ENCODE data around the gene TMEM123.

- TF ChIP-seq, protein P1, sequence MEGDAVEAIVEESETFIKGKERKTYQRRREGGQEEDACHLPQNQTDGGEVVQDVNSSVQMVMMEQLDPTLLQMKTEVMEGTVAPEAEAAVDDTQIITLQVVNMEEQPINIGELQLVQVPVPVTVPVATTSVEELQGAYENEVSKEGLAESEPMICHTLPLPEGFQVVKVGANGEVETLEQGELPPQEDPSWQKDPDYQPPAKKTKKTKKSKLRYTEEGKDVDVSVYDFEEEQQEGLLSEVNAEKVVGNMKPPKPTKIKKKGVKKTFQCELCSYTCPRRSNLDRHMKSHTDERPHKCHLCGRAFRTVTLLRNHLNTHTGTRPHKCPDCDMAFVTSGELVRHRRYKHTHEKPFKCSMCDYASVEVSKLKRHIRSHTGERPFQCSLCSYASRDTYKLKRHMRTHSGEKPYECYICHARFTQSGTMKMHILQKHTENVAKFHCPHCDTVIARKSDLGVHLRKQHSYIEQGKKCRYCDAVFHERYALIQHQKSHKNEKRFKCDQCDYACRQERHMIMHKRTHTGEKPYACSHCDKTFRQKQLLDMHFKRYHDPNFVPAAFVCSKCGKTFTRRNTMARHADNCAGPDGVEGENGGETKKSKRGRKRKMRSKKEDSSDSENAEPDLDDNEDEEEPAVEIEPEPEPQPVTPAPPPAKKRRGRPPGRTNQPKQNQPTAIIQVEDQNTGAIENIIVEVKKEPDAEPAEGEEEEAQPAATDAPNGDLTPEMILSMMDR (IDR thresholded peaks at IDR 0.05; ENCODE audit: insufficient read depth, low read length, poor library complexity, severe bottlenecking): no peak
- TF ChIP-seq EZH2phosphoT487 (conservative IDR thresholded peaks at IDR 0.05; ENCODE audit: low read length): no peak
Measured at GRCh38 chr11:102451681-102452460, 694 bp downstream of the TMEM123 start.

All from SU-DHL-6 (cell line).